Measurements from ENCODE around the gene GID8.

Gene GID8

GRCh38 chr20:62951143-62951895, 13.4 kb downstream of the GID8 start:
- no peak for DNase-seq (ENCODE audit: insufficient read length, low spot score)
- TF ChIP-seq POLR2A (IDR thresholded peaks at IDR 0.05; ENCODE audit: low read depth, low read length) = no peak
- FAIRE-seq = no peak

- no peak for TF ChIP-seq POLR2A (IDR thresholded peaks at IDR 0.05; ENCODE audit: low read depth, low read length)
- FAIRE-seq (no peak), DNase-seq (ENCODE audit: insufficient read length, low spot score) (no peak)
These were observed 14.0 kb downstream of the GID8 start for GRCh38 chr20:62951896-62952372.

GRCh38 chr20:62952373-62952967, 14.5 kb downstream of the GID8 start, which contains the start of gene SLC17A9:
SLC17A9 (plus strand) TSS chr20:62952709; CDS start chr20:62952831, 122 bp downstream.
- TF ChIP-seq POLR2A (IDR thresholded peaks at IDR 0.05; ENCODE audit: low read depth, low read length) = no peak
- no peak for FAIRE-seq
- DNase-seq (ENCODE audit: insufficient read length, low spot score) = no peak

- FAIRE-seq = no peak
- no peak for DNase-seq (ENCODE audit: insufficient read length, low spot score)
- TF ChIP-seq POLR2A (IDR thresholded peaks at IDR 0.05; ENCODE audit: low read depth, low read length) = no peak
These were observed 15.3 kb downstream of the GID8 start for GRCh38 chr20:62952968-62953838.

GRCh38 chr20:62953839-62954703, 16.1 kb downstream of the GID8 start:
- no peak for DNase-seq (ENCODE audit: insufficient read length, low spot score)
- no peak for FAIRE-seq
- no peak for TF ChIP-seq POLR2A (IDR thresholded peaks at IDR 0.05; ENCODE audit: low read depth, low read length)

GRCh38 chr20:62955519-62956386, 17.8 kb downstream of the GID8 start:
- no peak for TF ChIP-seq POLR2A (IDR thresholded peaks at IDR 0.05; ENCODE audit: low read depth, low read length)
- FAIRE-seq (no peak), DNase-seq (ENCODE audit: insufficient read length, low spot score) (no peak)

- FAIRE-seq (no peak), DNase-seq (ENCODE audit: insufficient read length, low spot score) (no peak)
- TF ChIP-seq POLR2A (IDR thresholded peaks at IDR 0.05; ENCODE audit: low read depth, low read length) = no peak
These were observed 18.6 kb downstream of the GID8 start for GRCh38 chr20:62956387-62957135.

GRCh38 chr20:62957136-62958117, 19.5 kb downstream of the GID8 start:
- no peak for FAIRE-seq
- DNase-seq (ENCODE audit: insufficient read length, low spot score) = no peak
- TF ChIP-seq POLR2A (IDR thresholded peaks at IDR 0.05; ENCODE audit: low read depth, low read length) = no peak

- TF ChIP-seq POLR2A (IDR thresholded peaks at IDR 0.05; ENCODE audit: low read depth, low read length) = no peak
- FAIRE-seq = no peak
- no peak for DNase-seq (ENCODE audit: insufficient read length, low spot score)
These were observed 20.6 kb downstream of the GID8 start for GRCh38 chr20:62958388-62959100.

Measured in H54 (cell line).